DMS114 treated with DMSO at 0.1 percent for 48 hours (cell line): ENCODE measurements around the gene AGBL4.

ENCODE experiments used
- DNase-seq: peaks from one replicate; lab custom pipeline; 2025; ENCODE audit not compliant: unreplicated experiment; lab: John Stamatoyannopoulos, UW

Gene AGBL4

DNA sequence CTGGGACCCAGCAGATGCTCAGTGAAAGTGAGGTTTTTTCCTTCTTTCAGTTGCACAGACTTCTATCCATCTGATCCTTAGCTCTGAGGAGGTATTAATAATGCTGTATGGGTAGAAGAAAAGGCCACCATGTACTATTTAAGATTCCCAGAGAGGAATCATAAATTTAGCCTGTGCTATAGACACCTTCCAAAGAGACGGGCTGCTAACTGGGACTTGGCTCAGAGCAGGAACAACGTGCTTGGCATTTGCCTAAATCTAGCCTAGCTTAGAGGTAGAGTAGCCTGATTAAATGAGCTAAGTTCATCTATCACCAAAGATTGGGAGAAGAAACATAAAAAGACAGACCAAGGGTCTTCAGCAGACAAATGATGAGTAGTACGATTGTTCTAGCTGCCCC lies 1070.1 kb downstream of the AGBL4 start:
- DNase-seq, result no peak

GRCh38 chr1:48948562-48948961 lies 1075.2 kb downstream of the AGBL4 start:
- no peak for DNase-seq

DNA sequence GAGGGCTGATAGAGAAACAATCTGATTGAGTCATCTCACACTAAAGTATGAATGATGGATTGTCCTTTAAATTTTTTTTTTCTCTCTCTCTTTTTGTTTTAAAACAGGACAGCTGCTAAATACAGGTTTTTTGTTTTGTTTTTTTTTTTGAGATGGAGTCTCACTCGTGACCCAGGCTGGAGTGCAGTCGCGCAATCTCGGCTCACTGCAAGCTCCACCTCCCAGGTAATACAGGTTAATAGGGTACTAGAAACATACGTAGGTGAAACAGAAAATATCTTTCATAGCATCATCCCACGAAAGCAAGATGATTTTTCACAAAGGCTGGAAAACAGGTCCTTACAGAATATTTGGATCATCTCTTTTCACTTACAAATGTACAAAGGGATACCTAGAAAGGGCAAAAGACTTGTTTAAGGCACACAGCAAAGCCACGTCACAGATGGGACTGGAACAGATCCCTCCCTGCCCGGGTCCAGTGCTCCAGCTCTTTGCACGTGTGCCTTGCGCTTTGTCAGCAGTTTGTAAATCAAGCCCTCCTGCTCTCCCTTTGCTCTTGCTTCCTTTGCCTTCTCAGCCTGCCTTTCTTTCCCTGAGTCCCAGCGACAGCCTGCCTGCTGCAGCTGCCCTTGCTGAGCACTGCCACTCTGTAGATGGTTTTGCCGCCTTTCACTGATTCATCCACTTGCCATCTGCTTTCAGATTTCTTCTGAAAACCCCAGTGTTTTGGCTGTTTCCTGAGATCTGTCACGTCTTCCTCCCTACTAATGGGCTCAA lies 1075.8 kb downstream of the AGBL4 start:
- DNase-seq, result no peak

DNA sequence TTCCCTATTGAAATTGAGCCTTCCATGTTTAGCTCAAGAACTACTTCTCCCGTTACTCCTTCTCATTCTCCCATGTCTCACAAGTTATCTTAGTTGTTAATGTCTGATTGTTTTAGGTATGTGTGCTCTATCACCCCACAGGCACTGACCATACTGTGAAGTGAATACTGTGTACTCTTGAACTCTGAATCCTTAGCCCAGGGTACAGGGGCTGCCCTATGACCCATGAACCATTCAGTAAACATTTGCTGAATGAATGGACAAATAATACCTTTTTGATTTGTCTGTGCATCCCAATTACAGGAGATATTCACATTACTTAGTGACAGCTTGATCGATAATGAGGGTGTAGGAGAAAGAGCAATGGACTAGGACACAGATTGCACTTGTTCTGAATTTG lies 1077.7 kb downstream of the AGBL4 start:
- no peak for DNase-seq

DNA sequence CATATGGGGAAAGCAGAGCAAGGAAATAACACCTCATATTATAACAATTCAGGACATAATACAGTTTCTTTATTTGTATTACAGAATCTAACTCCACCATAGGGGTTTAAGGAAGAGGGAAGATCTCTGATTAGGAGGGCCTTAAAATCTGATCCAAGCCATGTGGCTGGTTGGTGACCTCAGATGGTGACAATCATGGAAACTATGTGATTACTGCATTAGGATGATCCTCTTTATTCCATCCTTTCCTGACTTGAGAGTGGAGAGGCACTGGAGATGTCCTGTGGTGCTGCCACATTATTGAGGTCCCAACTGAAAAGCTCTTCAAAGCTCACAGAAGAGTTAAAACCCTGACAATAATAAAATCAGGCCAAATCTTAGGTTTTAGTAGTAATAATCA lies 1078.9 kb downstream of the AGBL4 start:
- no peak for DNase-seq

GRCh38 chr1:48943826-48944225 lies 1079.9 kb downstream of the AGBL4 start:
- no peak for DNase-seq

DNA sequence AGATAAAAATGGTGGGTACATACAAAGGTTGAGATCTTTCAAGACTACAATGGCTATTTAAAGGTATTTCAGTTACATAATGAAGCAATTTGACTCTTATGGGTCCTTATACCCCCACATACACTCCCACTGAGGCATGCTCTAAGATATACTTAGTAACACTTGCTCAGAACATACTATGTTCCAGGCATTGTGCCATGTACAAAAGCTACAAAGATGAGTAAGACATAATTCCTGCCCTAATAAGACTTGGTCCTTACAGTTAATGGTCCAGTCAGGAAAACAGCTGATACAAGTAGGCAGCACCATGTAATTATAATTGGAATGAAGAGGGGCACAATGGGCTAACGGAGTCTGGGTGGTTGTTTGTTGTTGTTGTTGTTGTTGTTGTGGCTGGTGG lies 1080.4 kb downstream of the AGBL4 start:
- no peak for DNase-seq

DNA sequence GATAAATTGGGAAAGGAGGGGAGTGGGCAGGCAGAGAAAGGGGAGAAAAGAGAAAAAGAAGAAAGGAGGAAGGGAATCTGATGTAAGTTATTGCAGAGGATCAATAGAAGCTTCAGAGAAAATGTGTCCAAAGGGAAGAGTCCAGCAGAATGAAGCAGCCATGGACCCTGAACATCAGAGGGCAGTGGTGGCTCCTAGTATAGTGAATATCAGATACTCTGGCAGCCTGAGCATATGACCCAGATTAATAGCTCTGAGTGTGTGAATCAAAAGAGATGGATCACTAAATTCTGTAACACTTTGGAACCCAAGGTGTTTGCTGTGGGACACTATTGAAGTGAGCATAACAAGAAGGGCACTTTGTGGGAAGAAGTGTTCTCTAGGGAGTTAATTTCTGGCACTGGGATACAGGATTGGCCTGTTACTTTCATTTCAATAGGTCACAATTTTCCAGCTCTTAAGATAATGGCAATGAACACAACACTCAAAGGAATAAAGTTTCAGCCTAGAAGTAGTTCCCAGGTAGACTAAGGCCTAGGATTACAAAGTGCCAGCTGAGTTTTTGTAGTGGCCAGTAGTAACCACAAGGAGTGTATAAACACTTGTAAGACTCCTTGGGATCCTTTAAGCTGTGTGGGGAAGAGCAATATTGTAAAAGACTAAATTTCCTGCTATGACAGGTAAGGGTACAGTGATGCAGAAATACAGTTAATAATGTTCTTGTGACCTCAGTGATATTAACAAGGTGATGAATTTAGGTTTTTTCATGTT lies 1082.6 kb downstream of the AGBL4 start:
- no peak for DNase-seq

DNA sequence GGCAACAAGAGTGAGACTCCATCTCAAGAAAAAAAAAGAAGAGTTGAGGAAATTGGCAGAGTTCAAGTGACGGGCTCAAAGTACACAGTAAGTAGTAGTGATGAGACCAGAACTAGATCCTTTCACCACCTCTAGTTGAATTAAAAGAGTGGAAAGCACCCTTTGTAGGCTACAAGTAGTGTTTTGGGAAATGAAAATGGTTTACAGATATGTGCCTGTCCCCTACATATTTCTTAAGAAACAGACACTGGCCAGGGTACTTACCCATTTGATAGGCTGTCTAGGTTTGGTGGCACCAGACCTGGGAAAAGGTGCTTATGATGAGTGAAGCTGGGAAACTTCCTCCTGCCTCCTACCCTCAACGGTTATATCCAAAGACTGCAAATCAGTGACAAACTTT lies 1083.4 kb downstream of the AGBL4 start:
- no peak for DNase-seq

DNA sequence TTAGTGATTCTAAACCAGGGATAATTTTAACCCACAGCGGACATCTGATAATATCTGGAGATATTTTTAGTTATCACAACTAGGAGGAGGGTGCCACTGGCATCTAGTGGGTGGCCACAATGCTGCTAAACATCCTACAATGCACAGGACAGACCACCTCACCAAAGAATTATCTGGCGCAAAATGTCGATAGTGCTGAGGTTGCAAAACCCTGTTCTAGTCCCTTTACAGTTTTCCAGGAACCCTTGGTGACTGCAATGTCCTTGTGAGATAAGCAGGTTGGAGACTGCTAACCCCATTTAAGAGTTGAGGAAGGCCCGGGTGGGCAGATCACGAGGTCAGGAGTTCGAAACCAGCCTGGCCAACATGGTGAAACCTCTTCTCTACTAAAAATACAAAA lies 1083.9 kb downstream of the AGBL4 start:
- DNase-seq, result no peak

DNA sequence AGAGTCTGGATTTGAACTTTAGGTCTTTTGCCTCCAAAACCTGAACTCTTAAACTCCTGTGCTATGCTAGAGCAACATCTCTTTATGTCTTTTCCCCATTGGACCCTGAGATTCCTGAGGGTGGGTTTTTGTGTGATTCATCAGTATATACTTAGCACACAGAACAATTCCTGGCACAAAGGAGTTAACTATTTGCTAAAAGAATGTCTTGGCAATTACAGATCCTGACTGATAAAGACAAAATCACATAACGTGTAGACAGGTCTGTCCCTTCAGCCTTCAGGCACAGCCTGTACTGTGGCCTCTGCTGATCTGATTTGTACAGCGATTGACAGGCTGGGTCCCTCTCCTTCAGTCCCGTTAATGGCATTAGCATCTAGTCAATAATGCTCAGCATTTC lies 1084.7 kb downstream of the AGBL4 start:
- DNase-seq, result no peak

- no peak for DNase-seq
Observed at GRCh38 chr1:48937732-48938131, 1086.0 kb downstream of the AGBL4 start.

- DNase-seq, result no peak
Observed at GRCh38 chr1:48936436-48936835, 1087.3 kb downstream of the AGBL4 start.

- DNase-seq, result no peak
Observed at GRCh38 chr1:48932366-48932765, 1091.4 kb downstream of the AGBL4 start.

DNA sequence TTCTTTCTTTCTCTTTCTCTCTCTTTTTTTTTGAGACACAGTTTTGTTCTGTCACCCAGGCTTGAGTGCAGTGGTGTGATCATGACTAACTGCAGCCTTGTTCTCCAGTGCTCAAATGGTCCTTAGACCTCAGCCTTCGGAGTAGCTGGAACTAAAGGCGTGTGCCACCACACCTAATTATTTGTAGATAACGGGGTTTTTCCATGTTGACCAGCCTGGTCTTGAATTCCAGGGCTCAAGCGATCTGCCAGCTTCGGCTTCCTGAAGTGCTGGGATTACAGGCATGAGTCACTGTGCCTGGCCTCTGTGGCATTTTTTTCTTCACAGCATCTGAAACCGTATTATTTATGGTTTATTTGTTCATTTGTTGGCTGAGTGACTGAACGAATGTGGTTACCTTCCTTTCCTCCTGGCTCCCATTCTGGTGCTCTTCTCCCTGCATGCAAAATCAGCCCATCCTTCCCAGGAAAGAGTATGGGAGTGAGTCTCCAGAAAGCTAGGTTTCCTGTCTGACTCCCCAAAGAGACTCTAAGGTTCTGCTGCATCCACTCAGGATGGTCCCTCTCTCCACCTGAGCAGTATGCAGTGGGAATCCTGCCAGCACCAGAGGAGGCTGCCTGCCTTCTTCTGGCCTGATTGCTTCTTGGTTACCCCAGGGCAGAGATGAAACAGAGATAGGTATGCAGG lies 1092.1 kb downstream of the AGBL4 start:
- DNase-seq, result no peak

GRCh38 chr1:48930011-48930410 lies 1093.7 kb downstream of the AGBL4 start:
- no peak for DNase-seq

DNA sequence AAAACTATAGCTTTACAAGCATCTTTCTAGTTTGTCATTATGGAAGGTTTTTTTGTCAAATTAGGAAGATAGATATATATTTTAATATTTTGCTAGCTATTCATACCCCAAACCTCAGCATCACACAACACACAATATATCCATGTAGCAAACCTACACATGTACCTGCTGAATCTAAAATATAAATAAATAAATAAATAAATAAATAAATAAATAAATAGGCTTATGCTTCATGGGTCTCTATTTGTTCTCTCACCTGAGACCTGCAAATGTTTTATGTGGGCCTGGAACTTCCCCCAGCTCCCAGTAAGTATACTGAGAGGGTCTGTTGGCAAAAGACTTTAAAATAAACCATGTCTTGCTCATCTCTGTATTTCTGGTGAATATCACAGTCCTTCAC lies 1099.7 kb downstream of the AGBL4 start:
- DNase-seq, result no peak

- no peak for DNase-seq
Observed at GRCh38 chr1:48923116-48923515, 1100.6 kb downstream of the AGBL4 start.

- no peak for DNase-seq
Observed at GRCh38 chr1:48920851-48921250, 1102.9 kb downstream of the AGBL4 start.

DNA sequence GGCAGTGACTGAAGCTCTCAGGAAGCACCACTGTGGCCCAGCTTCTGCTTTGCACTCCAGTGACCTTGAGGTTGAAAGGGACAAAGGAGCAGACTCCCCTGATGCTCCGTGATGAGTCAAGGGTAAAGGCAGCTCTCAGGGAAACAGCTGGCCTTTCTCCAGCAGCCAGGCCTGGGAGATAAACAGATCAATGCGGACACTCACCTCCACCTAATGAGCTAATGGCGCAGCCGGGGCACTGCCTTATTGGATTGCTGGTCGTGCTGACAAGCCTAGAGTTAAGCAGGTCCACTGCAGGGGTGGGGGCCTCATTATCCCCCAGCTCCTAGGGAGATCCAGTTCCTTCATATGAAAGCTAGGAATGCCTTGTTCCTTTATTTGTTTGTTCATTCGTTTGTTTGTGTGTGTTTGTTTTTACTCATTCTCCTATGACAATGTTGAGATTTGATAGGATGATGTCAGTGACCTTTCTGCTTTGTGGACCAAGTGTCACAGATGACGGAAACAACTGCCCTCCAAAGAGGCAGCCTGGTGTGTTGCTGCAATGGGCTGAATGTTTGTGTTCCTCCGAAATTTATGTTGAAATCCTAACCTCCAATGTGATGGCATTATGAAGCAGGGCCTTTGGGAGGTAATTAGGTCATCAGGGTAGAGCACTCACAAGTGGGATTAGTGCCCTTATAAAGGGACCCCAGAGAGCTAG lies 1105.7 kb downstream of the AGBL4 start:
- no peak for DNase-seq

DNA sequence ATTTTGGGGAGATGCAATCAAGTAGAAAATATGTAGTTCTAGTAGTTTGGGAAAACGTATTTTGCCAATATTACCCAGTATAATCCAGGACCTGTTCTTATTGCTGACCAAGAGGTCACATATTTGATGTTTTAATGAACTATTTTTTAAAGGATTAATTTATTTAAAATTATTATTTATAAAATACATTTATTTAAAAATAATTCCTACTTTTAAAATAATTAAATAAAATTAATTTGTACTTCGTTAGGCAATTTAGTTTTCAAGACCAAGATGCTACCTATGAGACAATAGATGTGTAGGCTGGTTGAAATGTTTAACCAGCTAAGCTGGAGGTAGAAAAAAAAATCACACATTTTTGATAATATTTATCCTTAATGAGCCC lies 1106.7 kb downstream of the AGBL4 start:
- DNase-seq, result no peak
